Measurements from ENCODE around the gene IFNAR1. TPM values are rescaled to one million over a fixed set of nuclear protein-coding genes. Genes with fewer than 3 reads are reported as not detected.

IFNAR1 gene
- total and polyA plus RNA-seq, 2 donors (not counting 3 experiments of a cell fraction or from before 2014, with no cell fraction given), result 16.2 to 47.8 TPM

DNA sequence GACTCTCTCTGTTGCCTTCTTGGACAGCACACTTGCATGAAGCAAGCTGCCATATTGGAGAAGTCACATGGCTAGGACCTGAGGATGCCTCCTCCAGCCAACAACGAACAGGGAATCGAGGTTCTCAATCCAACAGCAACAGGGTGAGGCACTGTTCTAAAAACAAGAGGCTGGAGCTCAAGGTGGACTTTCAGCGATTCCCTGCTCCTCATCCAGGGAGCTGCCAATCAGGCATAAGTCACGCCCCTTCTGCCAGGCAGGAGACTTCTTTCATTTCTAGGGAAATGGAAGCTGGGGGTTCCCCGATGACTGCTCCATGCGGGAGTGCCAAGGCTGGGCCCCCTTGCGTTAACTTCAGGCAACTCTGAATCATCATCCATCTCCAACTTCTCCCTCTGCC, 22.7 kb upstream of the IFNAR1 start:
- intact Hi-C loops (cut with micrococcal nuclease) (no loop called here), dilution Hi-C loops (cut with MboI; ENCODE audit: extremely low pct_ligation_motif_present, low sequenced_read_pairs) (no loop called here)
- no peak for FAIRE-seq
- POLR2A ChIA-PET, result no interaction called here
- H3K9me1 ChIP-seq (replicated peaks; ENCODE audit: control insufficient read depth, extremely low read depth, insufficient read depth, low read length), result no peaks in the 10 kb centered on the region
- H4K20me1 ChIP-seq (replicated peaks; ENCODE audit: control insufficient read depth, extremely low read depth, insufficient read depth, low read length), result no peaks in the 10 kb centered on the region
- H3K36me3 ChIP-seq (ENCODE audit: control insufficient read depth in 2 of 2, extremely low read depth in 1 of 2, insufficient read depth in 2 of 2, low read length in 2 of 2), result no peaks in the 10 kb centered on the region
- BruUV-seq (replicated peaks), result no TSS peak
- H3K27me3 ChIP-seq (ENCODE audit: control insufficient read depth in 2 of 2, insufficient read depth in 2 of 2, low read length in 2 of 2), result no peaks in the 10 kb centered on the region
- CTCF ChIA-PET, result interaction anchor here (1.1 to 1.3 kb wide), 2 partner anchors 15 to 59 kb away, joined by 3 read pairs; no protein-coding TSS in a partner anchor
- no peak overlapping the region for H3K27ac ChIP-seq (ENCODE audit: insufficient read depth, low read depth, low read length)
- no peak for TF ChIP-seq MYC (IDR thresholded peaks at IDR 0.05; ENCODE audit: low read depth, low read length)
- no peak for TF ChIP-seq FOS (IDR thresholded peaks at IDR 0.05; ENCODE audit: borderline replicate concordance, insufficient read depth, low read length)
- no peak for TF ChIP-seq POLR2A (IDR thresholded peaks at IDR 0.05; ENCODE audit: low read depth, low read length)
- TF ChIP-seq EZH2 (IDR thresholded peaks at IDR 0.05; ENCODE audit: borderline replicate concordance, low read depth, low read length, severe bottlenecking), result no peak
- no peak for TF ChIP-seq GATA2 (IDR thresholded peaks at IDR 0.05; ENCODE audit: insufficient read depth, insufficient read length, low read depth, low read length)
- no peak for TF ChIP-seq JUN (IDR thresholded peaks at IDR 0.05; ENCODE audit: borderline replicate concordance, insufficient read depth, insufficient read length, low read depth)
- TF ChIP-seq, protein P1, sequence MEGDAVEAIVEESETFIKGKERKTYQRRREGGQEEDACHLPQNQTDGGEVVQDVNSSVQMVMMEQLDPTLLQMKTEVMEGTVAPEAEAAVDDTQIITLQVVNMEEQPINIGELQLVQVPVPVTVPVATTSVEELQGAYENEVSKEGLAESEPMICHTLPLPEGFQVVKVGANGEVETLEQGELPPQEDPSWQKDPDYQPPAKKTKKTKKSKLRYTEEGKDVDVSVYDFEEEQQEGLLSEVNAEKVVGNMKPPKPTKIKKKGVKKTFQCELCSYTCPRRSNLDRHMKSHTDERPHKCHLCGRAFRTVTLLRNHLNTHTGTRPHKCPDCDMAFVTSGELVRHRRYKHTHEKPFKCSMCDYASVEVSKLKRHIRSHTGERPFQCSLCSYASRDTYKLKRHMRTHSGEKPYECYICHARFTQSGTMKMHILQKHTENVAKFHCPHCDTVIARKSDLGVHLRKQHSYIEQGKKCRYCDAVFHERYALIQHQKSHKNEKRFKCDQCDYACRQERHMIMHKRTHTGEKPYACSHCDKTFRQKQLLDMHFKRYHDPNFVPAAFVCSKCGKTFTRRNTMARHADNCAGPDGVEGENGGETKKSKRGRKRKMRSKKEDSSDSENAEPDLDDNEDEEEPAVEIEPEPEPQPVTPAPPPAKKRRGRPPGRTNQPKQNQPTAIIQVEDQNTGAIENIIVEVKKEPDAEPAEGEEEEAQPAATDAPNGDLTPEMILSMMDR (IDR thresholded peaks at IDR 0.05; ENCODE audit: extremely low read depth in 1 of 2, insufficient read depth in 1 of 2, low read depth in 1 of 2, low read length in 2 of 2), result no peak
- TF ChIP-seq POLR2AphosphoS5 (IDR thresholded peaks at IDR 0.05; ENCODE audit: insufficient read depth, low read depth, low read length), result no peak
- TF ChIP-seq, protein P2, sequence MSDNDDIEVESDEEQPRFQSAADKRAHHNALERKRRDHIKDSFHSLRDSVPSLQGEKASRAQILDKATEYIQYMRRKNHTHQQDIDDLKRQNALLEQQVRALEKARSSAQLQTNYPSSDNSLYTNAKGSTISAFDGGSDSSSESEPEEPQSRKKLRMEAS (IDR thresholded peaks at IDR 0.05; ENCODE audit: insufficient read depth, insufficient read length), result no peak
- DNase-seq (ENCODE audit: low read depth, low spot score), result no peak
- peaks cover 26% of the 10 kb centered on the region for H3K4me1 ChIP-seq (ENCODE audit: control insufficient read depth, extremely low read depth, insufficient read depth, low read length)
- H3K4me2 ChIP-seq (ENCODE audit: insufficient read depth, low read length), result no peak overlapping the region
- no peak overlapping the region for H3K9ac ChIP-seq (replicated peaks; ENCODE audit: extremely low read depth, insufficient read depth, low read length)
- H3K4me3 ChIP-seq (replicated peaks in 1 of 3; ENCODE audit: insufficient read depth in 1 of 3, low read depth in 1 of 3, low read length in 3 of 3), result no peak overlapping the region
- no peaks in the 10 kb centered on the region for H3K9me3 ChIP-seq (replicated peaks; ENCODE audit: control insufficient read depth, insufficient read depth, low read length)
- no peak overlapping the region for H2AFZ ChIP-seq (ENCODE audit: low read depth, low read length)
- no peaks in the 10 kb centered on the region for H3K79me2 ChIP-seq (ENCODE audit: control insufficient read depth, insufficient read depth, low read length)
